ENCODE results near the gene EDN3. TPM values are rescaled to one million over a fixed set of nuclear protein-coding genes. Genes with fewer than 3 reads are reported as not detected.

Gene EDN3
- total RNA-seq, 2 donors from 2014 or later: 4.7 to 9.9 TPM

DNA sequence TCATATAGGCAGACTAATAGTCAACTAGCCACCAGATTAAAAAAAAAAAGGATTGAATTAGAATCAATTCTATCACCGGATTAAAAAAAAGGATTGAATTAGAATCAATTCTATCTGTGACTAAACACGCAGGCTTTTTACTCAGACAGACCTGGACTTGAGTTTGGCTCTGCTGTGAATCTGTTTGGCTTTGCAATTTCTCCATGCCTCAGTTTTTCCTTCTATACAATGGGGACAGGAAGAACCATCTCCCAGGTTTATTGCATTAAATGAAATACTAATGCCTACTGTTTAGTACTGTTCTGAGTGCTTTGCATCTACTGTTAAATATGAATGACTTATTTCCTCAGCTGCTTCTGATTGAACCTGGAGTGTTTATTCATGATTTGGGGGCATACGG, 30.0 kb upstream of the EDN3 start:
- intact Hi-C loops (cut with DNase I): no loop called here
- Histone ChIP-seq H3K4me3 (no peak overlapping the region), H3K27ac (no peak overlapping the region), H3K27me3 (no peaks in the 10 kb centered on the region), H3K4me1 (no peaks in the 10 kb centered on the region), H3K36me3 (replicated peaks in 1 of 2; ENCODE audit: insufficient read depth in 1 of 2, low read depth in 2 of 2) (no peaks in the 10 kb centered on the region), H3K9me3 (no peaks in the 10 kb centered on the region)
- TF ChIP-seq, protein P1, sequence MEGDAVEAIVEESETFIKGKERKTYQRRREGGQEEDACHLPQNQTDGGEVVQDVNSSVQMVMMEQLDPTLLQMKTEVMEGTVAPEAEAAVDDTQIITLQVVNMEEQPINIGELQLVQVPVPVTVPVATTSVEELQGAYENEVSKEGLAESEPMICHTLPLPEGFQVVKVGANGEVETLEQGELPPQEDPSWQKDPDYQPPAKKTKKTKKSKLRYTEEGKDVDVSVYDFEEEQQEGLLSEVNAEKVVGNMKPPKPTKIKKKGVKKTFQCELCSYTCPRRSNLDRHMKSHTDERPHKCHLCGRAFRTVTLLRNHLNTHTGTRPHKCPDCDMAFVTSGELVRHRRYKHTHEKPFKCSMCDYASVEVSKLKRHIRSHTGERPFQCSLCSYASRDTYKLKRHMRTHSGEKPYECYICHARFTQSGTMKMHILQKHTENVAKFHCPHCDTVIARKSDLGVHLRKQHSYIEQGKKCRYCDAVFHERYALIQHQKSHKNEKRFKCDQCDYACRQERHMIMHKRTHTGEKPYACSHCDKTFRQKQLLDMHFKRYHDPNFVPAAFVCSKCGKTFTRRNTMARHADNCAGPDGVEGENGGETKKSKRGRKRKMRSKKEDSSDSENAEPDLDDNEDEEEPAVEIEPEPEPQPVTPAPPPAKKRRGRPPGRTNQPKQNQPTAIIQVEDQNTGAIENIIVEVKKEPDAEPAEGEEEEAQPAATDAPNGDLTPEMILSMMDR (IDR thresholded peaks at IDR 0.05): no peak
- TF ChIP-seq POLR2A (IDR thresholded peaks at IDR 0.05): no peak
- WGBS, 2 donors: 57 to 65% methylated on average over 3 of the region's 3 CpGs
- DNase-seq (no peak), ATAC-seq (no peak)

DNA sequence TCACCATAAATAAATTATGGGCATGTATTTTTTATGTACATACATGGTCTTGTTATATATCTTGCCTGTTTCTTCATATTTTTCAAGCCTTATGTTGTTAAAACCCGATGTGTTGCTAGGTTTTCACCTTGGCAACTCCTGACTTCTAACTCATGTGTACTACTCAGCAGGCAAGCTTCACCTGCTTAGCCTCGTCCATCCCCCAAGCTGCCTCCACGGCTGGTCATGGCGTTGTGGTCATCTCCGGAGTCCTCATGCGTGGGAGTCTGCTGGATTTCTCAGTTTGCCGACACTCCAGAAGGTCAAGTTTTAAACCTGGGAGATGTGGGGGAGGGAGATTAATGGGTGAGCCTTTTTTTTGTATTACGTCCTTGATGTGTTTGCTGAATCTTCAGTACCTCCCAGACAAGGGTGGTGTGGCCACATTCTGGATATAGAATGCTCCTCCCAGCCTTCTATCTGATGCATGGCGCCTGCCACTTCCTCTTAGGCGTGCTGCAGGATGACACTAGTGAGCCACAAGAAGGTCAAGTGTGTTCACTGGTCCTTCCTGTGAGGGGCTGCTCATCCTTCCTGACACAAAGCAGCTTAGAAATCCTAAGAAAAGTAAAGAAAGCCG, 26.6 kb upstream of the EDN3 start:
- Histone ChIP-seq H3K4me3 (no peak overlapping the region), H3K27ac (no peak overlapping the region), H3K9me3 (no peaks in the 10 kb centered on the region), H3K36me3 (replicated peaks in 1 of 2; ENCODE audit: insufficient read depth in 1 of 2, low read depth in 2 of 2) (no peaks in the 10 kb centered on the region), H3K4me1 (no peaks in the 10 kb centered on the region), H3K27me3 (no peaks in the 10 kb centered on the region)
- 57 to 75% methylated on average over 6 to 11 of the region's 11 CpGs for WGBS, 2 donors
- DNase-seq (no peak), ATAC-seq (no peak)
- intact Hi-C loops (cut with DNase I): no loop called here
- no peak for TF ChIP-seq POLR2A (IDR thresholded peaks at IDR 0.05)
- TF ChIP-seq, protein P1 (IDR thresholded peaks at IDR 0.05): no peak

DNA sequence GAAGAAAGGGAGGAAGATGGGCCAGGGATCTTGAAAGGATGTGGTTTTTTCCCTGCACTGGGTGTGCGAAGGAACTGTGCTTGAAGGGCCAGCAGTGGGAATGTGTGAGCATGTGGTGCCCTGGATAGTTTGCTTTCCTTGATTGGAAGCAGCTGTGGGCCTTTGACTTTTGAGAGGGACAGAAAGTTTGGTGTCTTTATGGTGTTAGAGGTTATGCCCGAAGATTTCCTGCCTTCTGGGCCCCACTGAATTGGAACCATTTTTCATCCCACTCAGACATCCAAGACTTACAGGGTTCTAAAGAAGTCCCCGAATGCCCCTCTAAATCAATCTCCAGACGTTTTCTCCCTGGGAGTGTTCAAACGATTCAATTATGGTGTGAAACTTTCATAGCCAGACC, 23.5 kb upstream of the EDN3 start:
- no peak overlapping the region for H3K4me3 ChIP-seq
- DNase-seq (no peak), ATAC-seq (no peak)
- no peaks in the 10 kb centered on the region for H3K4me1 ChIP-seq
- no peaks in the 10 kb centered on the region for H3K27me3 ChIP-seq
- no peaks in the 10 kb centered on the region for H3K9me3 ChIP-seq
- 55 to 59% methylated on average over 5 of the region's 5 CpGs for WGBS, 2 donors
- intact Hi-C loops (cut with DNase I): no loop called here
- no peak for TF ChIP-seq POLR2A (IDR thresholded peaks at IDR 0.05)
- TF ChIP-seq, protein P1 (IDR thresholded peaks at IDR 0.05): no peak
- H3K27ac ChIP-seq: no peak overlapping the region
- no peaks in the 10 kb centered on the region for H3K36me3 ChIP-seq (replicated peaks in 1 of 2; ENCODE audit: insufficient read depth in 1 of 2, low read depth in 2 of 2)

DNA sequence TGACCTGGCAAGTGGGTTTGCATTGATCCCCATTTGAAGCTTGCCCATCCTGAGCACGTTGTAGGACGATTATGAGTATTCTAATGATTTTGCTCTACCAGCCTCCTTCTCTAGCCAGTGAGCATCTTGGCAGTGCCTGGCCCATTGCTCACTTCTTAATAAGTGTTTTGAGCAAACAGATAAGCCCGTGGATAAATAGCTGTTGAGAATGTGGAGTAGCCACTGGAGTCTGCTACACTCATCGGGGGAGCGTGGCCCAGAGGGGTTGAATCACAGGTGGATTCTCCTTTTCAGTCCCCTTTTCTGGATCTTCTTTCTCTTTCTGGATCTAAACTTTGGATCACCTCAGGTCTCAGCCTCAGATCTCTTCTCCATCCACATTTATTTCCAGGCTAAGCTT, 15.9 kb upstream of the EDN3 start:
- TF ChIP-seq POLR2A (IDR thresholded peaks at IDR 0.05): no peak
- TF ChIP-seq, protein P1 (IDR thresholded peaks at IDR 0.05): no peak
- WGBS, 2 donors: 52 to 63% methylated on average over 5 of the region's 5 CpGs
- ATAC-seq: no peak
- H3K27ac ChIP-seq: no peak overlapping the region
- H3K4me3 ChIP-seq: no peak overlapping the region
- no peak for DNase-seq
- H3K4me1 ChIP-seq: no peaks in the 10 kb centered on the region
- H3K9me3 ChIP-seq: no peaks in the 10 kb centered on the region
- no peaks in the 10 kb centered on the region for H3K27me3 ChIP-seq
- no peaks in the 10 kb centered on the region for H3K36me3 ChIP-seq (replicated peaks in 1 of 2; ENCODE audit: insufficient read depth in 1 of 2, low read depth in 2 of 2)
- intact Hi-C loops (cut with DNase I): no loop called here

DNA sequence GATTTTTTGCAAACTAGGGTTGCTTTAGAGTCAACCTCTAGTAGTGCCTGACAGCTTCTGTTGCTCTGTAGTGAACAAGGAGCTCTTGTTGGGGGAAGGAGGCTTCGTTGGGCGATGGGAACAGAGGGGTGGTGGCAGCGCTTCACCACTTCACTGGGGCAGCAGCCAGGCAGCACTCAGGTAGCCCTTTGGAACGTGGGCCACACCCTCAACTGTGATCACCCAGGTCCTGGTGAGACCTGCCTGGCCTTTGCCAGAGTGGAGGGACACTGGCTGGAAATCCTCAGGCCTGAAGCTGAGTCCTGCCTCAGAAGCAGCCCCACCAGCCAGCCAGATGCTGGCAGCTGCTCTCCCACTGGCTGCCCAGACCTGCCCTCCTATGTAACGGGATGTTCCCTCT, 10.4 kb upstream of the EDN3 start:
- H3K27me3 ChIP-seq: no peaks in the 10 kb centered on the region
- WGBS, 2 donors: 71 to 80% methylated on average over 5 of the region's 5 CpGs
- TF ChIP-seq, protein P1 (IDR thresholded peaks at IDR 0.05): no peak
- TF ChIP-seq POLR2A (IDR thresholded peaks at IDR 0.05): no peak
- H3K4me3 ChIP-seq: no peak overlapping the region
- no peaks in the 10 kb centered on the region for H3K9me3 ChIP-seq
- H3K4me1 ChIP-seq: no peaks in the 10 kb centered on the region
- DNase-seq (no peak), ATAC-seq (no peak)
- H3K27ac ChIP-seq: no peak overlapping the region
- intact Hi-C loops (cut with DNase I): no loop called here
- H3K36me3 ChIP-seq (replicated peaks in 1 of 2; ENCODE audit: insufficient read depth in 1 of 2, low read depth in 2 of 2): no peaks in the 10 kb centered on the region
